GM12878 (cell line): ENCODE measurements around the gene MAB21L4. TPM values are rescaled to one million over a fixed set of nuclear protein-coding genes. Genes with fewer than 3 reads are reported as not detected.
A peak's percentile ranks its signal among the peaks of the same experiment; 100 is the strongest.

Source experiments
- ATAC-seq: fragments of 200-7000 bp; cut with Tn5 transposase; 3 replicates; pipeline ENCODE4 v1.9.1; 2020; ENCODE audit warnings: mild to moderate bottlenecking, moderate library complexity
- Bru-seq: library from RNA; stranded (reverse); fragments of 400-500 nt; gene quantifications from one replicate; lab custom pipeline; 2021; lab: Mats Ljungman, UMichigan
- BruChase-seq, 2 experiments: library from RNA; stranded (reverse); fragments of 400-500 nt; gene quantifications; one replicate each; lab custom pipeline; 2021; lab: Mats Ljungman, UMichigan
- BruUV-seq: library from RNA; stranded (reverse); fragments of 400-500 nt; replicated peaks from 2 replicates; lab custom pipeline; 2021; lab: Mats Ljungman, UMichigan
- CTCF ChIA-PET: fragments of 300-600 bp; sonication (Branson Sonifier 250); formaldehyde crosslinking; extraction: SDS; loops from one replicate; lab custom pipeline; 2021; ENCODE audit warnings: inconsistent platforms; lab: Yijun Ruan, JAX
- POLR2A ChIA-PET: fragments of 350-600 bp; formaldehyde crosslinking; extraction: SDS; loops from one replicate; lab custom pipeline; 2021; ENCODE audit warnings: inconsistent platforms; lab: Charles Lee
- RAD21 ChIA-PET: fragments of 300-600 bp; sonication (Branson Sonifier 250); formaldehyde crosslinking; loops from one replicate; lab custom pipeline; 2023; ENCODE audit warnings: antibody characterized with exemption; ENCODE audit not compliant: unreplicated experiment; lab: Charles Lee
- SMC1A ChIA-PET: fragments of 300-600 bp; sonication (Branson Sonifier 250); formaldehyde crosslinking; loops from one replicate; lab custom pipeline; 2023; ENCODE audit not compliant: unreplicated experiment, uncharacterized antibody; lab: Charles Lee
- DNase-seq: peaks from one replicate; pipeline ENCODE4 v3.0.0-alpha.2; 2011; ENCODE audit warnings: low read depth, low spot score
- FAIRE-seq: peaks from 3 replicates; lab custom pipeline; 2011; peaks lifted over from hg19 to GRCh38; lab: Jason Lieb, UNC
- H2AFZ ChIP-seq: 2 replicates; pipeline ENCODE4 v1.6.0; 2011; ENCODE audit warnings: low read depth, low read length, control low read depth; ENCODE audit not compliant: control insufficient read depth
- H3K27ac ChIP-seq: 2 replicates; pipeline ENCODE4 v1.5.1; 2011; ENCODE audit warnings: control low read depth; ENCODE audit not compliant: control insufficient read depth, insufficient read depth
- H3K27me3 ChIP-seq, 2 experiments: replicated peaks in 1 of 2; 2 replicates each; pipeline versions ENCODE4 v1.6.0 to v1.6.1; 2011; ENCODE audit warnings: low read length in 1 of 2; ENCODE audit not compliant: control insufficient read depth in 2 of 2, insufficient read depth in 2 of 2
- H3K36me3 ChIP-seq, 2 experiments: 2 replicates each; pipeline ENCODE4 v1.5.1; 2011; ENCODE audit warnings: low read length in 1 of 2; ENCODE audit not compliant: control insufficient read depth in 2 of 2, insufficient read depth in 2 of 2
- H3K4me1 ChIP-seq: 2 replicates; pipeline ENCODE4 v1.6.1; 2011; ENCODE audit warnings: mild to moderate bottlenecking, low read length, moderate library complexity, mixed read lengths; ENCODE audit not compliant: control insufficient read depth, insufficient read depth
- H3K4me2 ChIP-seq: 2 replicates; pipeline ENCODE4 v1.6.0; 2011; ENCODE audit warnings: control low read depth; ENCODE audit not compliant: control insufficient read depth, insufficient read depth
- H3K4me3 ChIP-seq: fragments of 200-600 bp; sonication (generic); 2 replicates; pipeline ENCODE4 v1.5.1; 2016
- H3K79me2 ChIP-seq: 2 replicates; pipeline ENCODE4 v1.6.0; 2011; ENCODE audit warnings: low read length; ENCODE audit not compliant: control insufficient read depth, insufficient read depth
- H3K9ac ChIP-seq: 2 replicates; pipeline ENCODE4 v1.8.0; 2011; ENCODE audit warnings: low read length, control low read depth, mixed read lengths; ENCODE audit not compliant: control insufficient read depth, insufficient read depth
- H3K9me3 ChIP-seq: replicated peaks from 3 replicates; pipeline ENCODE4 v1.5.1; 2011; ENCODE audit warnings: mild to moderate bottlenecking, low read length; ENCODE audit not compliant: control insufficient read depth, insufficient read depth
- H4K20me1 ChIP-seq: 2 replicates; pipeline ENCODE4 v1.6.0; 2011; ENCODE audit not compliant: control insufficient read depth, insufficient read depth
- CBX3 ChIP-seq: fragments of 200-600 bp; sonication (generic); IDR thresholded peaks from 2 replicates; pipeline ENCODE4 v1.6.1; 2016; ENCODE audit warnings: low read depth, borderline replicate concordance
- ETV6 ChIP-seq, 2 experiments: fragments of 450-650 bp in 1 of 2; IDR thresholded peaks in 1 of 2; conservative IDR thresholded peaks in 1 of 2; 2 replicates each; pipeline ENCODE4 v1.6.1; 2014; ENCODE audit warnings: antibody characterized with exemption in 1 of 2, borderline replicate concordance in 1 of 2, low read depth in 1 of 2, mild to moderate bottlenecking in 1 of 2, moderate library complexity in 1 of 2
- EZH2 ChIP-seq: IDR thresholded peaks from 2 replicates; pipeline ENCODE4 v1.6.1; 2012; ENCODE audit warnings: low read depth, mild to moderate bottlenecking, control low read depth, inconsistent platforms, low read length, borderline replicate concordance; ENCODE audit not compliant: control insufficient read depth
- HDAC6 ChIP-seq: fragments of 200-600 bp; sonication (generic); IDR thresholded peaks from one replicate; pipeline ENCODE4 v1.8.0; 2017; ENCODE audit warnings: antibody characterized with exemption; ENCODE audit not compliant: unreplicated experiment
- NR2C2 ChIP-seq: IDR thresholded peaks from 2 replicates; pipeline ENCODE4 v1.6.1; 2011; ENCODE audit warnings: borderline replicate concordance, low read depth; ENCODE audit not compliant: control insufficient read depth, insufficient read length
- NR2F1 ChIP-seq: fragments of 450-650 bp; conservative IDR thresholded peaks from 2 replicates; pipeline ENCODE4 v1.6.1; 2017; ENCODE audit warnings: mild to moderate bottlenecking
- NRF1 ChIP-seq: conservative IDR thresholded peaks from 2 replicates; pipeline ENCODE4 v1.6.1; 2011; ENCODE audit warnings: mild to moderate bottlenecking, low read depth, low read length, improper control_type of control experiment
- USF1 ChIP-seq: IDR thresholded peaks from 2 replicates; pipeline ENCODE4 v1.6.1; 2011; ENCODE audit warnings: borderline replicate concordance, low read depth, mild to moderate bottlenecking, moderate library complexity, mixed read lengths, low read length; ENCODE audit not compliant: insufficient read depth; ENCODE audit errors: extremely low read length
- YY1 ChIP-seq: IDR thresholded peaks from 2 replicates; pipeline ENCODE4 v1.6.1; 2011; ENCODE audit warnings: low read depth, mild to moderate bottlenecking, low read length
- ZNF274 ChIP-seq: IDR thresholded peaks from one replicate; pipeline ENCODE4 v1.8.0; 2011; ENCODE audit not compliant: insufficient read length, insufficient read depth
- ZNF622 ChIP-seq: fragments of 450-650 bp; IDR thresholded peaks from 2 replicates; pipeline ENCODE4 v1.6.1; 2017; ENCODE audit warnings: mild to moderate bottlenecking, inconsistent platforms
- WGBS: methylation state at CpG from one replicate; pipeline ENCODE4 v1.1.6; 2016; ENCODE audit warnings: low lambda C conversion rate; ENCODE audit not compliant: insufficient replicate concordance, insufficient coverage; ENCODE audit errors: missing lambda C conversion rate; 5-methylcytosine and 5-hydroxymethylcytosine counted together
- in situ Hi-C: fragments of 300-500 bp; cut with MboI; formaldehyde crosslinking; loops from 9 replicates; pipeline ENCODE4 v1.14.3; 2018; ENCODE audit warnings: mixed read lengths
- intact Hi-C: fragments of 100-400 bp; cut with micrococcal nuclease; formaldehyde crosslinking; loops from one replicate; pipeline ENCODE4 v1.14.2; 2022; ENCODE audit not compliant: unreplicated experiment
- long read RNA-seq, 2 experiments: library from polyadenylated mRNA; unstranded; transcript quantifications; one replicate each; pipeline ENCODE4 v2.0.0, GENCODE V29; 2019 to 2020
- polyA minus RNA-seq, 3 experiments: library from RNA; depleted of rRNA, polyadenylated mRNA; stranded (reverse); fragments of >200 nt; gene quantifications; 2 replicates each; pipeline ENCODE4 v1.2.3, GENCODE V29; 2011
- polyA plus RNA-seq, 11 experiments: library from polyadenylated mRNA; depleted of rRNA in 4 of 11; unstranded in 6 of 11; stranded (reverse) in 5 of 11; fragments of >200 nt; fragmentation: Nextera tagmentation in 4 of 11; fragmentation: Illumina TruSeq in 1 of 11; extraction: Ambion mirVana in 4 of 11; extraction: Trizol in 1 of 11; gene quantifications; 1 replicate in 1 of 11; 2 replicates in 10 of 11; pipeline versions ENCODE4 v1.2.1 to v1.2.3, GENCODE V29; 2011 to 2016; ENCODE audit warnings: inconsistent platforms in 2 of 11, missing spikeins in 2 of 11, low read depth in 1 of 11
- total RNA-seq, 4 experiments: library from RNA; depleted of rRNA in 3 of 4; stranded (reverse); fragments of >200 nt in 3 of 4; fragmentation: Illumina TruSeq in 1 of 4; extraction: Trizol in 1 of 4; gene quantifications; 2 replicates each; pipeline versions ENCODE4 v1.2.1 to v1.2.3, GENCODE V29; 2013 to 2021

MAB21L4 gene
- total RNA-seq (2013; cell fraction: nucleolus; rRNA removed): not detected in 2 replicates
- total RNA-seq (2014; rRNA removed) (not detected in 2 replicates), total RNA-seq (2014; rRNA removed; fragmentation: Illumina TruSeq; extraction: Trizol) (not detected in 2 replicates), total RNA-seq (2021) (not detected in 2 replicates), polyA plus RNA-seq (2011; rRNA removed) (0.03 TPM in 1 of 2 replicates, not detected in the other), polyA plus RNA-seq (2014; fragmentation: Illumina TruSeq; extraction: Trizol) (not detected in 2 replicates), polyA plus RNA-seq (2014; fragmentation: Nextera tagmentation; extraction: Ambion mirVana) (not detected), polyA plus RNA-seq (2014; rRNA removed) (not detected in 2 replicates), polyA plus RNA-seq (2016; fragmentation: Nextera tagmentation; extraction: Ambion mirVana) (not detected), polyA minus RNA-seq (2011; rRNA and poly(A)+ RNA removed) (not detected in 2 replicates), Bru-seq, nascent RNA (not detected), BruChase-seq, experiment 1, labeled RNA remaining after a 6-hour chase (percentile 9 among the genes with signal in this experiment), BruChase-seq, experiment 2, labeled RNA remaining after a 2-hour chase (not detected)
- not detected for polyA plus RNA-seq (2011; ENCODE audit: low read depth)
- polyA plus RNA-seq (2011; cell fraction: cytosol; rRNA removed): 0.06 TPM in 1 of 2 replicates, not detected in the other
- 0.07 TPM in 1 of 2 replicates, not detected in the other for polyA plus RNA-seq (2011; cell fraction: nucleus; rRNA removed)
- polyA plus RNA-seq (2012): not detected in 2 replicates
- not detected in 2 replicates for polyA minus RNA-seq (2011; cell fraction: cytosol; rRNA and poly(A)+ RNA removed)
- not detected in 2 replicates for polyA minus RNA-seq (2011; cell fraction: nucleus; rRNA and poly(A)+ RNA removed)
- long read RNA-seq, experiment 1: 0 reads
- long read RNA-seq, experiment 2: 0 reads

- TF ChIP-seq HDAC6 (no peak), USF1 (no peak), EZH2 (no peak), ETV6 (conservative IDR thresholded peaks at IDR 0.05 in 1 of 2, IDR thresholded peaks at IDR 0.05 in 1 of 2; ENCODE audit: borderline replicate concordance in 1 of 2, low read depth in 1 of 2) (no peak), NRF1 (no peak), ZNF274 (no peak), CBX3 (no peak), YY1 (no peak), NR2C2 (no peak), NR2F1 (no peak), ZNF622 (no peak)
- TF ChIP-seq, all 136 proteins: peak for 0
- no peak within 1 kb of the TSS for H3K27ac ChIP-seq
- no peaks in the 10 kb centered on the region for H3K36me3 ChIP-seq
- no peak within 1 kb of the TSS for H3K9ac ChIP-seq
- no peak for ATAC-seq
- ChIA-PET SMC1A (no interaction called here), POLR2A (interaction anchor here (1.4 kb wide), 1 partner anchor 15 kb away, joined by 3 read pairs; no protein-coding TSS in a partner anchor), CTCF (no interaction called here), RAD21 (interaction anchor here (0.6 kb wide), 1 partner anchor 17 kb away, joined by 3 read pairs; no protein-coding TSS in a partner anchor)
- no peaks in the 10 kb centered on the region for H3K9me3 ChIP-seq
- H2AFZ ChIP-seq: no peak within 1 kb of the TSS
- in situ Hi-C loops: no loop called here
- intact Hi-C loops: no loop called here
- no peak for DNase-seq
- FAIRE-seq: no peak
- no peaks in the 10 kb centered on the region for H3K4me1 ChIP-seq
- 44% methylated on average over 18 of the region's 24 CpGs for WGBS
- H3K4me3 ChIP-seq: no peak within 1 kb of the TSS
- BruUV-seq: no TSS peak
- H4K20me1 ChIP-seq: no peaks in the 10 kb centered on the region
- H3K4me2 ChIP-seq: no peak within 1 kb of the TSS
- H3K27me3 ChIP-seq: no peaks in the 10 kb centered on the region
- no peaks in the 10 kb centered on the region for H3K79me2 ChIP-seq
Observed at GRCh38 chr2:240895656-240896388, at the start of gene MAB21L4. Gene MAB21L4, minus strand, starts transcription at chr2:240896156. Its CDS starts 159 bp downstream, at chr2:240895997.
